HG03457 (cell line): ENCODE measurements around the gene CATSPER1.
A peak's percentile ranks its signal among the peaks of the same experiment; 100 is the strongest.
"Not testable (repeated sequence)": the region's sequence is repeated elsewhere in the genome, so short reads cannot be mapped to it uniquely, and the experiment has no call there.

ENCODE experiments used
- ATAC-seq: cut with Tn5 transposase; IDR thresholded peaks from one replicate; pipeline ENCODE4 v1.9.1; 2021; ENCODE audit warnings: moderate number of reproducible peaks; ENCODE audit not compliant: unreplicated experiment

Gene CATSPER1

DNA sequence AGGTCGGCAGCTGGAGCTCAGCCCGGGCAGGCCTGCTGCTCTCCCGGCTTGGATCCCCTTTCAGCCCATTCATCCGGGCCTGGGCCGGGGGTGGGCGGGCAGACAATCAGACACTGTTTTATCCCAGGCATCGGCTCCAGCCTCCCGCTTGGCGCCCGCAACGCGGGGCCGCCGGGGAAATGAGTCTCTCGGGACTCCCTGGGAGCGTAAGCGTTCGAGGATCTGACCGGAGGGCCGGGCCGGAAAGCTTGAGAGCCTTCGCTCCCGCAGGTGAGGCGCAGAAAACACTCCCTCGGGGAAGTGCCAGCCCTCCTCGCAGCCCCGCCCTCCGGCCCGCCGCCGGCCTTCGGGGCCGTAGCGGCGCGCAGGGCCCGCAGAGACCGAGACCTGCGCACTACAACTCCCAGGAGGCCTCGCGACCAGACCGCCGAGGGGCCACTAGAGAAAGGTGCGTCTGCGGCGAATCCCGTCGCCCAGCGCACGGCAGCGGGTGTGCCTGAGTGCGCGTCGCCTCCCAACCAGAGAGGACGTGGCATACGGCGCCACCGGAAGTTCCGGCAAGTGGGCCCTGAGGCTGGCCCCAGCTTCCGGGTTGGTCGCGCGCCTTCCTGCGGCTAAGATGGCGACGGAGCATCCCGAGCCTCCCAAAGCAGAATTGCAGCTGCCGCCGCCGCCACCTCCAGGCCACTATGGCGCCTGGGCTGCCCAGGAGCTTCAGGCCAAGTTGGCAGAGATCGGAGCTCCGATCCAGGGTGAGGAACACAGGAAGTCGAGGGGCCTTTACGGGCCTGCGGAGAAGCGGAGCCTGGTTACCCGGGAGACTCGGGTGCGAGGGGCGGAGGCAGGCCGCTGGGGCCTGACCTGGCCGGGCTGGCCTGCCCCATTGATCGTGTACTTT lies 25.7 kb upstream of the CATSPER1 start, which contains the start of gene SF3B2:
SF3B2 (plus strand) TSS at position 599 of the 898 bp plus-strand sequence; CDS start at position 620, 21 bp downstream.
- ATAC-seq = peak; percentile 84

DNA sequence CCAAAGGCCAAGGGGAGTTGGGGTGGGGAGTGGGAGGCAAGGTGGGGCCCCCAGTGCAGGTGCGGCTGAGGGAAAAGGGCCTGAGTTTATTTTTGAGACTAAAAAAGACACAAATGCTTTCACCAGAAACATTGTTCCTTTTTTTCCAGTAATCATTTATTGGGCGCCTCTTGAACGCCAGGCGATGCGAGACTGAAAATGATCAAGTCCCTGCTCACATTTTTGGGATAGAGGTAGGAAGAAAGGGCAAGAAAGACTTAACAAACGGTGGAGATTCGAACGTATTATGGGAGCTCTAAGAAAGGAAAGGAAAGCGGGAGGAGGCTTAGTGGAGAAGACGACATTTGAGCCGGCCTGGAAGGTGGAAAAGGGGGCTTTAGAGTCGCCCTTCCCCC lies 25.1 kb upstream of the CATSPER1 start:
- ATAC-seq = no peak

DNA sequence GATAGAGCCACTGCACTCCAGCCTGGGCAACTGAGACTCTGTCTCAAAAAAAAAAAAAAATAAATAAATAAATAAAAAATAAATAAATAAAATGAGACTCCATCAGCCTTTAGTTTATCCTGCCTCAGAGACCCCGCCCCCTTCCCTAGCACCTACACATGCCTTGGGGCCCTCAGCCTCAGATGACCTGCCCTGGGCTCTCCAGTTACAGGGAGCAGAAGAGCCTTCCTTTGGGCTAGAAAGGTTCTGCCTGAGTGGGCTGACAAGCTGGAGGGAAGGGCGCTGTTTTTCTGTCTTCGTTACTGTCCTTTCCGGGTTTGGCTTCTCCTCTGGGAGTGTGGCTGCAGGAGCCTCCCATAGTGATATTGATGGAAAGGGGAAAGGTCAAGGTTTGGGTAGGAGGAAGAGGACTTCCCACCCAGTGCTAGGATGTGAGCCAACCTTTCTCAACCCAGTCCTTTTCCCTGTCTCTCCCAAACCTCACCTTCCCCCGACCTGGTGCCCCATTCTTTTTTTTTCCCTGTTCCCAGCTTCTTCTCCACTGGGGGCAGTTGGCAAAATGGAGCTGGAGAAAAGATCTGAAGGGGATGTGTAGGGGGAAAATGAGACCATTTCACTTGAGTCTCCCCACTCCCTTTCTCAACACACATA lies 24.4 kb upstream of the CATSPER1 start:
- no peak for ATAC-seq

DNA sequence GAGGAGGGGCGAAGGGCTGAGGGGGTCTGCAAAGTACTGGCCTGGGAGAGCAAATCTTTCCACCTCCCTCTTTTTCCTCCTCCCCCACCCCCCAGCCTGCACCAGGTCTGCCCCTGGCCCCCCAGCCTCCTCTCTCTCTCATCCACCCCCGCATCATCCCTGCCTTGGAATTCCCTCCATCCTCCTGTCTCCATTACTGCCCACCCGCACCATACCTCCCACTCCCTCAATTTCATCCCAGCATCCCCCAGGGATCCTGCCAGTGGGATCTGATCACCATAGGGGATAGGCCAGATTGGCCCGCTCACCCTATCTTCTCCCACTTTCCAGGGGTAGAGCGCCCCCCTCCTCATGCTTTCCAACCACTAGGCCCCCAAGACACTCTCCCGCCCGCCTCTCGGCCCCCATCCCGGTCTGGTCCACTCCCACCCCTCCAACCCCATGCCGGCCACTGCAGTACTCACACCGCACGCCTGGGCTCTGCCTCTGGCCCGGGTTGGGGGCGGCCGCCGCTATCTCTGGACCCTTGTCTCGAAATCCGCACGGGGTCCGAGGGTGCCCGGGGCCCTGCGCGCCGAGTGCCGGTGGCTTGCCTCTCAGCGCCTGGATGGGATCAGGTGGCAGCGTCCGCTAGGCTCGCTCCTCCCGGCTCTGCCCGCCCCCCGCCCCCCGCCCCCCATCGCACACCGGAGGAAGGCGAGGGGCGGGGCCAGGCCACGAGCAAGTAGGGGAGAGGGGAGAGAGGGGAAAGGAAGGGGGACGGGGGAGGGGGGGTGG lies 22.5 kb upstream of the CATSPER1 start, which contains the start of gene GAL3ST3:
GAL3ST3 (minus strand) TSS at position 615 of the 777 bp plus-strand sequence. CDS start 3,746 bp downstream, outside the sequence.
- no peak for ATAC-seq

DNA sequence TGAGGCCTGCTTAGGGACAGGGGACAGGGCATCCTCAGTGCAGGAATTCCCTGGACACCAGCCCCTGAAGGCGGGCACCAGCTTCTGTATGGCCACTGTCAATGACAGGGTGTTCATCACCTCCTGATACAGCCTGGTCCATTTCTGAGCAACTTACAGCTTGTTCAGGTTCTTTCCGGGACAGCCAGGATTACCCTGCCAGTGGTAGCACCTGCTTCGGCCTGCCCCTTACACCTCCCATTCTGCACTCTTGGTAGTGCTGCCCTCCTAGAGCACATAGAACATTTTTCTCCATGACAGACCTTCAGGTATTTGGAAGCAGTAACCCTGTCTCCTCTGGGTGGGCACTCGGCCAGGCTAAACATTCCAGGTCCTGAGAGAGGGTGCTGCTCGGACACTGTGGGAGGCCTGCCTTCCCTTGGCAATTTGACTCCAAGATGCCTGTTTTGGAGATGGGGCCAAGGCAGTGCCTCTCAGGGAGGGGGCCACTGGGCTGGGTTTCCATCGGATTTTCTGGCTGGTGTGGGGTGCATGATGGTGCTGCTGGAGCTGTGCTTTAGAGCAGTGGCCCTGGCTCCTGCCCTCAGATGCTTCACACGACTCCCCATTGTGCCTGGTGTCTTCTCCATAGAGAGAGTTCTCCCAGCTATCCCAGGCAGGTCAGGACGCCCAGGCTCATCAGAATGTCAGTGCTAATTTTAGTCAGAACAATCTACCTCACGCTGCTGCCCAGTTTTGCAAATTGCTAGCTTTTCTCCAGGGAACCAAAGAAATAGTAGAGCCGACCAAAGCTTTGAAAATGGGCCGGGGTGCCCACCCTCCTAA lies 21.5 kb upstream of the CATSPER1 start:
- ATAC-seq = no peak

DNA sequence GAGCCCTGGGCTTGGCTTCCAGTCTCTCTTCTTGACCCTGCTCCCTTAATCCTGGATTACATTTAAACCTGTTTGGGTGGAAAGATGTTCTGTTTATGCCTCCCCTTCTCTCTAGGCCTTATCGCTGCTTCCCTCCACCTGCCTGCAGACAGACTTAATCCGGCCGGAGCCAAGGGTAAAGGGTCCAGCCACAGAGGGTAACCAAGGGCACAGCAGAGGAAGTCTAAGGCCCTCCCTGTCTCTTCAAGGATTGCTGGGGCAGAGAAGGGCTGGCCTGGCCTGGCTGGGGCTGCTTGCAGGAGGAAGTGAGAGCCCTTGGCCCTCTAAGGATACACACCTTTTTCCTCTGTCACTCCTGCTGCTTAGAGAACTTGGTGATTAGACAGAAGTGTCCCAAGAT lies 20.6 kb upstream of the CATSPER1 start:
- no peak for ATAC-seq

DNA sequence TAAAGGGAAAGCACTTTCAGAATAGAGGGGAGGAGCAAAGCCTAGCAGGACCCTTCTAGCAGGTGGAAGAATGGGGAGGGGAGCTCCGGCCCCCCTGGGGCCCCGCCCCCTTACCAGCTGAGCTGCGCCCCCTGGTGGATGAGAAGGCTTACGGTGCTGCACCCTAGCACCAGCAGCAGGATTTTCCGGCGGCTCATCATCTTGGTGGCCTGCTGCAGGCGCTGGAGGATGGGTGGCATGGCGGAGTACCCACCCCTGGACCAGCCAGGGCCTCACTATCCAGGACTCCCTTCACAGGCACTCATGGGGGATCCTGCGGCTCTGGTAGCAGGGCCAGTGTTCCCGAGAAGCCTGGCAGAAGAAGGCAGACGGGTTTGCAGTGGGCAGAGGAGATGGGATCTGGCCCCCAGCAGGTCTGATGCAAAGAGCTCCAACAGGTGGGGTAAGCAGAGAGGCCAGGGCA lies 18.9 kb upstream of the CATSPER1 start:
- no peak for ATAC-seq

DNA sequence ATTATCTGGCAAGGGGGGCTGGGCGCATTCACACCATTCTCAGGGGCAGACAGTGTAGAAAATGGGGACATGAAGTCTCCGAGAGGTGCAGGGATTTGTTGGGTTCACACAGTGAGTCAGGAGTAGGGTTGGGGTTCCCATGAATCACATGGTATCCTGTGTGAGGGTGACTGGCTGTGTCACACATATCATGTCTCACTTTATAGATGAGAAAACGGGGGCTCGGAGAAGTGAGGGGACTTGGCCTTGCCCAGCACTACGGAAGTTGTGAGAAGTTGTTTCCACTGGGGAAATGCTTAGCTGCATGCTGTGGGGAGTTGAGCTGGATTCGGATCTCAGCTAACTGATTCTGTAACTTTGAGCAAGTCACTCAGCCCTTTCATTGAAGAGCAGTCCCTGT lies 18.5 kb upstream of the CATSPER1 start:
- ATAC-seq = no peak

DNA sequence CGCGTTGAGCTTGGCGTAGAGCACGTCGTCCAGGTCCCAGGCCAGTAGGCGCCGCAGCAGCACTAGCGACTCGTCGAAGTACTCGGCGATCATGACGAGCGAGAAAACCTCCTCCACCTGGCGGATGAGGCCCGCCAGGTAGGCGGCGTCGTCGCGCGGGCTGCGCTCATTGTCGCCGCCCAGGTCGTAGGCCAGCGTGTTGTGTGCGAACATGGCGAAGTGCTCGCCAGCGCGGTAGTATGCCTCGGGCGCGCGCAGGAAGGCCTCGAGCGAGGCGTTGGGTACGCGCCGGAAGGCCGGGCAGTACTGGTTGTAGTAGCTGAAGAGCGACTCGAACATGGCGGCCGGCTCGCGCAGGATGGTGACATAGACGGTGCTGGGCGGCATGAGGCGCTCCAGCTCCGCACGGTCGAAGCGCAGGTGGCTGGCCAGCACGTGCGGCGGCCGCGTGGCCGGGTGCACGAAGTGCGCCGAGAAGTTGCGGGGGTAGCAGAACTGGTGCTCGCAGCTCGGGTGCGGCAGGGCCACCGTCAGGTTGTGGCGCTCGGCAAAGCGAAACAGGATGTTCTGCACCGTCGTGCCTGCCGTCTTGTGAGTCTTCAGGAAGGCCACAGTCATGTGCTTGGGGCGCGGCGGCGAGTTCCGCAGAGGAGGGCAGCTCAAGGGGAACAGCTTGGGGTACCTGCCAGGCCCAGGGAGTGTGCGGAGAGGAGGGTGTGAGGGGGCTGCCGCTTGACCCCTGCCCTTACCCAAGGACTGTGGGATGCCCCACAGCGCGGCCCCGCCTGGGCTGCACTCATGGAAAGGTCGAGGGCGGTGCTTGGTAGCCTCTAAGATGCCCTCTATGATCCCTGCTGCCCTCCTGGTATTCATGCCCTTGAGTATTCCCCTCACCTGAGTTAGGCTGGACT lies 17.0 kb upstream of the CATSPER1 start:
- no peak for ATAC-seq

DNA sequence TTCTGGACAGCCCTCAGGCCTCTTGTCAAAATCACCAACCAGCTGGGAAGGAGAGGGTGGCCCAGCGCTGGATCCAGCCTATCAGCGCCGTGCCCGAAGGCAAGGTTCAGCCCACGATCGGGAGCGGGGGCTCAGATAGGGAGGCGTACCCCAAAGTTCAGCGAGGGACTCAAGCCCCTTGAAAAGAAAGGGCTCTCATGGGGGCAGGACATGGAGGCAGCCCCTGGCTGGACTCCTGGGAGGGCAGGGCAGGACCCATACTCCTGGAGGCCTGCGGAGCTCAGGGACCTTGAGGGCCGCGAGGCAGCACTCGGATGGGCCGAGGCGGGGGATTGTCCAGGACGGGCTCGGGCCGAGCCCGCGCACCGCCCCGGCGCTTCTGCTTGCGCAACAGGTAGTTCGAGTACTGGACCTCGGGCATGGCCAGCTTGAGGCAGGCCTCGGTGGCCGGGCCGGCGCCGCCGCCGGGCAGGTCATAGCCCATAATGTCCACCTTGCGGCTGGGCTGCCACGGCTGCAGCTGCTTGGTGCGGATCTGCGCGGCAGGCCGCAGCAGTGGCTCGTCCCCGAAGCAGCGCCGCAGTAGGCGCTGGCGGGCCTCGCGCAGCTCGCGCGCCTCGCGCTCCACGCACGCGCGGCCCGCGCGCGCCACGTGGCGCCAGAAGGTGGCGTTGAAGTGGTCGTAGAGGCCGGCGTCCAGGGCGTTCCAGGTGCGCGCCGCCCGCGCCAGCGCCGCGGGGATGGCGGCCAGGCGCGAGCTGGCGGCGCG lies 16.1 kb upstream of the CATSPER1 start:
- ATAC-seq = no peak

DNA sequence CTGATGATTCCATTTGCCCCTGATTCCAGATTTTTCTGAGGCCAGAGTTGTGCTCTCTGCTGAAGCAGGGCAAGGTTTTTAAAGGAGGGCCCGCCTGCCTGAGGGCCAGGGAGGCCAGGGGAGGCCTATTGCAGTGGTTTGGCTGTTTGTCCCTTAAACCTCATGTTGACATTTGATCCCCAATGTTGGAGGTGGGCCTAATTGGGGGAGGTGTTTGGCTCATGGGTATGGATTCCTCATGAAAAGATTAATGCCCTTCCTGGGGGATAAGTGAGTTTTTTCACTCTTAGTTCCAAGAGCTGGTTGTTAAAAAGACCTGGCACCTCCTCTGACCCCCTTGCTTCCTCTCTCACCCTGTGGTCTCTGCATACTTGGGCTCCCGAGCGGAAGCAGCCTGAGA lies 13.5 kb upstream of the CATSPER1 start:
- ATAC-seq = no peak

DNA sequence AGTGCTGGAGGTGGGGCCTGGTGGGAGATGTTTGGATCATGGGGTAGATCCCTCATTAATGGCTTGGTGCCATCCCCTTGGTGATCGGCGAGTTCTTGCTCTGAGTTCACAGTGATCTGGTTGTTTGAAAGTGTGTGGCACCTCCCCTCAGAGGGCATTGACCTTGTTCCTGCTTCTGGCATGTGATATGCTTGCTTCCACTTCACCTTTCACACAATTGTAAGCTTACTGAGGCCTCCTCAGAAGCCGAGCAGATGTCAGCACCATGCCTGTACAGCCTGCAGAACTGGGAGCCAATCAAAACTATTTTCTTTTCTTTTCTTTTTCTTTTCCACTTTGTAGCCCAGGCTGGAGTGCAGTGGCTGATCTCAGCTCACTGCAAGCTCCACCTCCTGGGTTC lies 11.0 kb upstream of the CATSPER1 start:
- ATAC-seq = no peak

DNA sequence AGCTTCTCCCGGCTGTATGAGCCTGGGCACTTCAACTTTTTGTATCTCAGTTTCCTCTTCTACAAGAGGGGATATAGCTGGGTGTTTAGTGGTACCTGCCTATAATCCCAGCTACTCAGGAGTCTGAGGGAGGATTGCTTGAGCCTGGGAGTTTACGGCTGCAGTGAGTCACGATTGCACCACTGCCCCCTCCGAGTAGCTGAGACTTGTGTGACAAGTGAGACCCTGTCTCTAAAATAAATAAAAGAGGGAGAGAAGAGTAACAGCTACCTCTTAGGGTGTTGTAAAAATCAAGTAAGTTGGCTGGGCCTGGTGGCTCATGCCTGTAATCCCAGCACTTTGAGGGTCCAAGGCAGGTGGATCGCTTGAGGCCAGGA lies 10.0 kb upstream of the CATSPER1 start:
- ATAC-seq = no peak

DNA sequence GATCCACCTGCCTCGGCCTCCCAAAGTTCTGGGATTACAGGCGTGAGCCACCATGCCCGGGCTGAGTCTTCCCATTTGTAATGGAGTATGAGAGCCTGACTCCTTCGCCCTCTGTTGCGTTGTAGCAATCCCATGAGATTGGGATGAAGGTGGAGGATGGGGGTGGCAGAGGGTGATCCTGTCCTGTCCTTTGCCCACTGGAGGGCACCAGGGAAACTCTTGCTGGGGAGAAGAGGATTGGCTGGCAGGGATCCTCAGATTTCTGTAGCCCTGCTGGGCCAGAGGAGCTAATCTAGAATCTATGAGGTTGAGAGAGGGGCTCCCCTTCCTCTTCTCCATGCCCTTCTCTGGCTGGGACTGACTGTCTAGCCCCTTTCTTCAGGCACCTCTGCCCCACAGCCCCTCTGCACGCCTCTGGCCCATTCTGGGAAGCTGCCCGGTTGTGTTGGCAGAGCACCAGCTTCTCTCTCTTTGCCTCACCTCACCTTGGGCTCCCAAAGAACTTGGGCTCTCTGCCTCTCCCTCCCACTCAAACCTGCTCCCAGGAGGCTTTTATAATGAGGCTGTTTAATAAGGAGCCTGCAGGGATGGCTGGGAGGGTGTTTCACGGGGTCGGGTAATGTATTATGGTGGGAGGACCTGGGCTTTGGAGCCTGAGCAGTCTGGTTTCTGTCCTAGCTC lies 9.5 kb upstream of the CATSPER1 start:
- no peak for ATAC-seq

DNA sequence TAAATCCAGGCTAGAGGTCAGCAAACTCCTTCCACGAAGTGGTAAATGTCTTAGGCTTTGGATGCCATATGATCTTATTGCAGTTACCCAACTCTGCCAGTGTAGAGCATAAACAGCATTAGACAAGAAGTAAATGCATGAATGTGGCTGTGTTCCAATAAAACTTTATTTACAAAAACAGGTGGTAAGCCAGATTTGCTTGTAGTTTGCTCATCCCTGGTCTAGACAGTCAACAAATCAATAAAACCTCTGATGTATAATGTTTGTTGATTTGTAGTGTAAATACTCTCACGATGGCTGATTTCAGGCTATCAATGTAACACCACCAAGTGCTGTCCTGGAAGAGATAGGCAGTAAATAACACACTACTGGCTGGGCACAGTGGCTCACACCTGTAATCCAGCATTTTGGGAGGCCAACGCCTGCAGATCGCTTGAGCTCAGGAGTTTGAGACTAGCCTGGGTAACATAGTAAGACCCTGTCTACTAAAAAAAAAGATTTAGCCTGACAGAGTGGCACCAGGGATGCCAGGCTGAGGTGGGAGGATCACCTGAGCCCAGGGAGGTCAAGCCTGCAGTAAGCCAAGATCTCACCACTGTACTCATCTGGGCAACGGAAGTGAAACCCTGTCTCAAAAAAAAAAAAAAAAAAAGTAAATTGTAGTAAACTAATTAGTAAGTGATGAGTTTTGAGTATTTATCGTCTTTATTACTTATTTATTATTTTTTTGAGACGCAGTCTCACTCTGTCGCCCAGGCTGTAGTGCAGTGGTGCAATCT lies 6.9 kb upstream of the CATSPER1 start:
- no peak for ATAC-seq

DNA sequence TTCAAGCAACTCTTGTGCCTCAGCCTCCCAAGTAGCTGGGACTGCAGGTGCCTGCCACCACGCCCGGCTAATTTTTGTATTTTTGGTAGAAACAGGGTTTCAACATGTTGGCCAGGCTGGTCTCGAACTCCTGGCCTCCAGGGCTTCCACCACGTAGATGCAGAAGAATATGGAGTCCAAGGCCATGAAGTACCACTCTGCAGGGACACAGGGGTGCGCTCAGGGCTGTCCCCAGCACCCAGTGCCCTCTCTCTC lies 3.2 kb downstream of the CATSPER1 start:
- not testable (repeated sequence) for ATAC-seq

DNA sequence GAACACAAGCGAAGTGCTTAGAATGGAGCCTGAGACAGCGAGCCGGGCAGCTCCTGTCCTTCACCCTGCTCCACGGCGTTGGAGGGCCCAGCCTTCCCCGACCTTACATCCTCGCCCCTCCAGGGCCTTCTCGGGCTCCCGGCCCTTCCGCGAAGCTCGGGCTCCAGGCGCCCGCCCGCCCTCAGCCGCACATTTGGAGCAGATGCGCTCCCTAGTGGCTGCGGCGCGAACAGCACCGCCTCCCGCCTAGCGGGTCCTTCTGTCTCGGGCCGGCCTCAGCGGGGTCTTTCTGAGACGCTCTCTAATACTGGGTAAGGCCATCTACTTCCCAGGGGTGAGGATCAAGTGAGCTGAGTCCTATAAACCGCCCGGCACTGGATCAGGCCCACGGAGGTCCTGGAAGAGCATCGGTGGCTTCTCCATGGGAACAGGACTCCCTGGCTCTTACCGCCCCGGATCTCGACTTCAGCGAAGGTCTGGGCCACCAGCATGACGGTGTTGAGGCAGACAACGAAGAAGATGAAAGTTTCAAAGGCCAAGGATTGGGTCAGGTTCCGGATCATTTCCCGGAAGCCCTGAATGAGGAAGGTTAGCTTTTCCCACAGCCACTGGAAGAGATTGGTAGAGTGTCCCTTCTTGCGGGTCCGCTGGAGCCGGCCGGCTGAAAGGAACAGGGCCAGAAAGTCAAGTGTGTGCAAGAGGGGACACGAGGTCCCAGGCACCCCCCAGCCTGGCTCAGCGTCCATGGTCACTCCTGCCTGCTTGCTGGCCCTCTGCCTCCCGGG lies 3.7 kb downstream of the CATSPER1 start:
- no peak for ATAC-seq
